ENCODE measurements around the gene HSPBAP1. TPM values are rescaled to one million over a fixed set of nuclear protein-coding genes. Genes with fewer than 3 reads are reported as not detected.

HSPBAP1 gene
- total and polyA plus RNA-seq, 9 of the 15 experiments (the other 6 are each of a cell fraction or from before 2014, with no cell fraction given): 2.1 to 4.5 (median 3.4) TPM

DNA sequence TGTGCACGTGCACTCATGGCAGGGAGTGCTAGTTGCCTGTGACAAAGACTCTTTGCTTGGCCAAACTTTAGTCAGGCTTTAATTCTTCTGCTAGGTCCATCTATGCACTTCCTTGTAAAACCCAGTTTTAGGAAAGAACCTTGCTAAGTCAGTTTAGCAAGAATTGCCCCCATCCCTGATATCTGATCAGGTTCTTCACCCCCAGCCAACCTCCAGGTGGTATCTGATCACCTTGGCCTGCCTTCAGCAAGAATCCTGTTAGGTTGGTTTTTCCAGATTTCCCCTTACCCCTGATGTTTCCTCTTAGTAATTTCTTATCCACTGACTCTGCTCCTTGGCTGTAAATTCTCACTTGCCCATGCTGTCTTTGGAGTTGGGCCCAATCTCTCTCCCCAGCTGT is 8.4 kb downstream of the HSPBAP1 start:
- no peaks in the 10 kb centered on the region for H3K9me1 ChIP-seq (ENCODE audit: control insufficient read depth, insufficient read depth, low read length)
- no peaks in the 10 kb centered on the region; a peak in 1 of 5 replicates for H3K4me1 ChIP-seq (replicated peaks in 1 of 2; ENCODE audit: control insufficient read depth in 2 of 2, insufficient read depth in 2 of 2, low read length in 2 of 2)
- no peaks in the 10 kb centered on the region for H4K20me1 ChIP-seq (replicated peaks; ENCODE audit: control insufficient read depth, insufficient read depth, low read length)
- H2AFZ ChIP-seq (ENCODE audit: low read depth, low read length): no peak overlapping the region
- ChIA-PET CTCF (ENCODE audit: low intra/inter-chr PET ratio) (no interaction called here), POLR2A (interaction anchor here (0.6 to 1.6 kb wide), 2 partner anchors 9 to 17 kb away, joined by 3 to 6 read pairs; partner anchors contain the start of gene HSPBAP1)
- 33% methylated on average over 1 of the region's 1 CpG for WGBS (ENCODE audit: insufficient coverage, low coverage, missing lambda C conversion rate)
- no peak for DNase-seq (ENCODE audit: extremely low read depth in 1 of 4, low spot score in 3 of 4)
- intact Hi-C loops (cut with micrococcal nuclease) (no loop called here), in situ Hi-C loops (cut with MboI) (no loop called here)
- TF ChIP-seq HNRNPLL (IDR thresholded peaks at IDR 0.05; ENCODE audit: low read depth, low read length, poor library complexity, severe bottlenecking) (no peak), SNRNP70 (optimal IDR thresholded peaks at IDR 0.05; ENCODE audit: low read depth, low read length) (no peak), MED1 (CRISPR knock-in tag; IDR thresholded peaks at IDR 0.05; ENCODE audit: borderline replicate concordance) (no peak), ZNF347 (CRISPR knock-in tag; IDR thresholded peaks at IDR 0.05; ENCODE audit: low read depth) (no peak), XRCC5 (IDR thresholded peaks at IDR 0.05; ENCODE audit: low read depth, low read length) (no peak), ETV5 (CRISPR knock-in tag; IDR thresholded peaks at IDR 0.05; ENCODE audit: low read depth) (no peak), THRAP3 (IDR thresholded peaks at IDR 0.05; ENCODE audit: borderline replicate concordance) (no peak), XRCC3 (IDR thresholded peaks at IDR 0.05) (no peak), KLF13 (tag; IDR thresholded peaks at IDR 0.05; ENCODE audit: borderline replicate concordance, low read depth) (no peak), ZNF280A (IDR thresholded peaks at IDR 0.05; ENCODE audit: low read depth, partially characterized antibody) (no peak)
- no peaks in the 10 kb centered on the region for H3K27me3 ChIP-seq (ENCODE audit: control insufficient read depth in 2 of 2, insufficient read depth in 2 of 2, low read length in 2 of 2)
- H3K4me3 ChIP-seq: no peak overlapping the region
- FAIRE-seq: no peak
- no peak overlapping the region for H3K9ac ChIP-seq (ENCODE audit: insufficient read depth in 1 of 2, low read depth in 2 of 2, low read length in 2 of 2)
- H3K4me2 ChIP-seq (ENCODE audit: insufficient read depth, low read length): no peak overlapping the region
- no peak for ATAC-seq
- no peak overlapping the region for H3K27ac ChIP-seq (ENCODE audit: extremely low read depth, low read depth, low read length)
- BruUV-seq (replicated peaks): no TSS peak
- no peaks in the 10 kb centered on the region for H3K36me3 ChIP-seq (ENCODE audit: control insufficient read depth, insufficient read depth, low read length)
- H3K79me2 ChIP-seq (ENCODE audit: control insufficient read depth, insufficient read depth, low read length): no peaks in the 10 kb centered on the region; the same call in 2 of the 3 replicates
- no peaks in the 10 kb centered on the region for H3K9me3 ChIP-seq (replicated peaks; ENCODE audit: control insufficient read depth, insufficient read depth, low read depth, low read length)
